RWPE2 (cell line): ENCODE measurements around the gene PLCH1.

ENCODE experiments used
- ATAC-seq: fragments of 200-7000 bp; cut with Tn5 transposase; 3 replicates; pipeline ENCODE4 v1.9.1; 2021; ENCODE audit warnings: low read depth
- DNase-seq: peaks from one replicate; pipeline ENCODE4 v3.0.0-alpha.2; 2020; ENCODE audit warnings: low spot score
- H3K27ac ChIP-seq: fragments of 450-650 bp; 2 replicates; pipeline ENCODE4 v1.5.1; 2017; ENCODE audit warnings: mild to moderate bottlenecking; ENCODE audit not compliant: poor library complexity, severe bottlenecking
- H3K27me3 ChIP-seq: fragments of 250-450 bp; sonication (Bioruptor Pico); 2 replicates; pipeline ENCODE4 v1.5.1; 2021; ENCODE audit warnings: mild to moderate bottlenecking, moderate library complexity; ENCODE audit not compliant: insufficient read depth, poor library complexity, severe bottlenecking
- H3K36me3 ChIP-seq: fragments of 250-450 bp; sonication (Bioruptor Pico); 2 replicates; pipeline ENCODE4 v1.5.1; 2020; ENCODE audit warnings: low read depth, mild to moderate bottlenecking, moderate library complexity
- H3K4me1 ChIP-seq: fragments of 250-450 bp; sonication (Bioruptor Pico); 2 replicates; pipeline ENCODE4 v1.5.1; 2021; ENCODE audit warnings: mild to moderate bottlenecking, moderate library complexity; ENCODE audit not compliant: insufficient read depth, poor library complexity, severe bottlenecking
- H3K4me3 ChIP-seq: fragments of 250-450 bp; sonication (Bioruptor Pico); 2 replicates; pipeline ENCODE4 v1.5.1; 2021; ENCODE audit warnings: mild to moderate bottlenecking, moderate library complexity; ENCODE audit not compliant: severe bottlenecking
- H3K9me3 ChIP-seq: fragments of 250-450 bp; sonication (Bioruptor Pico); 2 replicates; pipeline ENCODE4 v1.5.1; 2021; ENCODE audit warnings: mild to moderate bottlenecking, moderate library complexity; ENCODE audit not compliant: severe bottlenecking
- TF ChIP-seq, protein P1 (sequence below): fragments of 450-650 bp; IDR thresholded peaks from one replicate; pipeline ENCODE4 v1.5.1; 2017; ENCODE audit warnings: mild to moderate bottlenecking, moderate library complexity; ENCODE audit not compliant: poor library complexity, severe bottlenecking

PLCH1 gene

DNA sequence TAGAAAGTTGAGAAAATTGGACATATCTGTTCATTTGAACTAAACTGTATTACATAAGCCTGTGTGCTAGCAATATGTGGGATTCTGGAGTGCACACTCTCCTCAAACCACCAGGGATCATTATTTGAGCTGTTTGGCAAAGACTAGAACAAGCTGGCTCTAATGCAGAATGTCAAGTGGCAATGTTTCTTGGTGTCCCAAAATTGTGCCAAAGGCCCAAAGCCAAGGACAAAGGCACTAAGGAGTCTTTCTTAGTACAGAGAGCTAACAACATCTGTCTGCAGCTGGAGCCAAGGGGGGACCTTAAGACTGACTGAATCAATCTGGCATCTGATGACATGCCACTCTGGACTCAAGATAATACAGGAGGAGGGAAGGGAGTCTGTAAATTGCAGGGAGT is 374.7 kb downstream of the PLCH1 start:
- no peaks in the 10 kb centered on the region for H3K4me1 ChIP-seq
- TF ChIP-seq, protein P1, sequence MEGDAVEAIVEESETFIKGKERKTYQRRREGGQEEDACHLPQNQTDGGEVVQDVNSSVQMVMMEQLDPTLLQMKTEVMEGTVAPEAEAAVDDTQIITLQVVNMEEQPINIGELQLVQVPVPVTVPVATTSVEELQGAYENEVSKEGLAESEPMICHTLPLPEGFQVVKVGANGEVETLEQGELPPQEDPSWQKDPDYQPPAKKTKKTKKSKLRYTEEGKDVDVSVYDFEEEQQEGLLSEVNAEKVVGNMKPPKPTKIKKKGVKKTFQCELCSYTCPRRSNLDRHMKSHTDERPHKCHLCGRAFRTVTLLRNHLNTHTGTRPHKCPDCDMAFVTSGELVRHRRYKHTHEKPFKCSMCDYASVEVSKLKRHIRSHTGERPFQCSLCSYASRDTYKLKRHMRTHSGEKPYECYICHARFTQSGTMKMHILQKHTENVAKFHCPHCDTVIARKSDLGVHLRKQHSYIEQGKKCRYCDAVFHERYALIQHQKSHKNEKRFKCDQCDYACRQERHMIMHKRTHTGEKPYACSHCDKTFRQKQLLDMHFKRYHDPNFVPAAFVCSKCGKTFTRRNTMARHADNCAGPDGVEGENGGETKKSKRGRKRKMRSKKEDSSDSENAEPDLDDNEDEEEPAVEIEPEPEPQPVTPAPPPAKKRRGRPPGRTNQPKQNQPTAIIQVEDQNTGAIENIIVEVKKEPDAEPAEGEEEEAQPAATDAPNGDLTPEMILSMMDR: no peak
- DNase-seq: no peak
- no peak for ATAC-seq
- no peaks in the 10 kb centered on the region for H3K36me3 ChIP-seq
- H3K27ac ChIP-seq: no peak overlapping the region
- no peaks in the 10 kb centered on the region for H3K9me3 ChIP-seq
- no peak overlapping the region for H3K4me3 ChIP-seq
- no peaks in the 10 kb centered on the region for H3K27me3 ChIP-seq

DNA sequence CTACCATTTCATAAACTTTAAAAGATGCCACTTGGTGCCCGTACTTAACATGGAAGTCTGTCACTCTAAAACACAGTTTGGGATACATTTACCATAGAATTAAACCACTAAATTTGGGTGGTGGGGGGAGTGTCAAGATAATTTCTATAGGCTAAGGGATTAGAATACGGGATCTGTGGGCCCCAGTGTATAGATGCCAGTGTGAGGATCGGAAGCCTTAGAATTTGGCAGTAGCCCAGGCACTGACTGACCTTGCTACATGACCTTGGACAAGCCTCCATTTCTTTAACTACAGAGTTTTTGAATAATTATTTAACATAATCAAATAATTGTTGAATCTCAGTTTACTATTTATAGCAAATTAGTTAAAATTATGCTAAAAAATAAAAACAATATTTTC is 375.1 kb downstream of the PLCH1 start:
- no peaks in the 10 kb centered on the region for H3K27me3 ChIP-seq
- TF ChIP-seq, protein P1: no peak
- no peak overlapping the region for H3K27ac ChIP-seq
- H3K9me3 ChIP-seq: no peaks in the 10 kb centered on the region
- no peaks in the 10 kb centered on the region for H3K36me3 ChIP-seq
- H3K4me3 ChIP-seq: no peak overlapping the region
- DNase-seq (no peak), ATAC-seq (no peak)
- H3K4me1 ChIP-seq: no peaks in the 10 kb centered on the region

DNA sequence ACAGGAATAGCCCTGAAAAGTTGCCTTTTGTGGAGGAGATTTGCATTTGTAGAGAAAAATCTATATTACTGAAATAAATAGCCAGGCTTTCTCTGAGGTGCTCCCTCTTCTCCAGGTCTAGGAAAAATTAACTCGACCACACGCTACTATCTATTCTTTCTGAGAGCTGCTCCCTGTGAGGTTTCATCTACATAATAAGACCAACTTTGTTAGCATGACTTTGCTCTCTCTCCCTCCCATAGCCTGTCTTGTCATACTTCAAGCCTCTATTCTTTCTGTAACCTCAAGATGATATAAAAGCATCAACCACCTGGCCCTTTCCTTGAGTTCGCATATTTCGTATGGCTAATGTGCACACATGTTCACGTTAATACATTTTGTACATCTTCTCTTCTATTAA is 375.6 kb downstream of the PLCH1 start:
- no peak overlapping the region for H3K4me3 ChIP-seq
- no peaks in the 10 kb centered on the region for H3K4me1 ChIP-seq
- TF ChIP-seq, protein P1: no peak
- ATAC-seq (no peak), DNase-seq (no peak)
- no peak overlapping the region for H3K27ac ChIP-seq
- H3K9me3 ChIP-seq: no peaks in the 10 kb centered on the region
- H3K36me3 ChIP-seq: no peaks in the 10 kb centered on the region
- no peaks in the 10 kb centered on the region for H3K27me3 ChIP-seq

DNA sequence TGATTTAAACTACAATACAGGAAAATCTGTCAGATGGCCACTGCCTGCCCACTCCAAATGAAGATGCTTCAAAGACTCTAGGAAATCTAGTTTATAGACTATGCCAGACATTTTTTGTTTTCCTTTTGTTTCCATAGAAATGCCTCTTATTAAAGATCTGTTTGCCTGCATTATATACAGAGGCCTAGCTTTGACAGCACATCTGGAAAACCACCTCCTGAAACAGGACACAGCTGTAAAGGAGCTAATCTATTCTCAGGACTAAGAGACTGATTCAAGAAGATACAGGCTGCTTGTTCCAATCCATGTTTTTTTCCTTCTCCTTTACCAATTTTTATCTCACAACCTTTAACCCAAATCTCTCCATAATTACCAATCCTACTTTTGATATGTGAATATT is 376.1 kb downstream of the PLCH1 start:
- Histone ChIP-seq H3K4me1 (no peaks in the 10 kb centered on the region), H3K36me3 (no peaks in the 10 kb centered on the region), H3K27ac (no peak overlapping the region), H3K4me3 (no peak overlapping the region), H3K9me3 (no peaks in the 10 kb centered on the region), H3K27me3 (no peaks in the 10 kb centered on the region)
- ATAC-seq (no peak), DNase-seq (no peak)
- TF ChIP-seq, protein P1: no peak

DNA sequence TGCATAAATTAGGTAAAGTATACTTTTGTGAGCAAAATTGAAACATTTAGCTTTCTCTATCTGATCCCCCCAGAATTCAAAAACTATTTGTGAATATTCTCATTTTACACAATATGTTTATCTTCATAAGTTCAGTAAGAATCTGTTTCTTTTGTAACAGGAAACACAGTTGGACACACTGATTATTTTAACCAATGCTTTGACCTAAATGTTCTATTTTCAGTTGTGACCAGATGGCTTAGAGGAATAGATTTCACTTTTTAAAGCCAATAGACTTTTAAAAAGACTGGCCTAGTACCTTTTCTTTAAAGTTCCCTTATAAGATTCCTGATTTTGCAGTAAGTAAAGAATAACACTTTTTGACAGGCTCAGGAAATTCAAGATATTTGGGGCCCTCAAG is 377.4 kb downstream of the PLCH1 start:
- Histone ChIP-seq H3K27ac (no peak overlapping the region), H3K4me3 (no peak overlapping the region), H3K27me3 (no peaks in the 10 kb centered on the region), H3K36me3 (no peaks in the 10 kb centered on the region), H3K4me1 (no peaks in the 10 kb centered on the region), H3K9me3 (no peaks in the 10 kb centered on the region)
- no peak for DNase-seq
- no peak for ATAC-seq
- TF ChIP-seq, protein P1: no peak
